ENCODE results near the gene SKI. TPM values are rescaled to one million over a fixed set of nuclear protein-coding genes. Genes with fewer than 3 reads are reported as not detected.

Gene SKI
- total and polyA plus RNA-seq, 2 of the 8 experiments (the other 6 are each of a cell fraction or from before 2014, with no cell fraction given): 8.3 to 87.6 TPM

GRCh38 chr1:2203671-2204414 lies 24.3 kb upstream of the SKI start (continued):
- TF ChIP-seq CHD7 (IDR thresholded peaks at IDR 0.05; ENCODE audit: insufficient replicate concordance, low read length) (no peak), RAD21 (IDR thresholded peaks at IDR 0.05 in 1 of 2, conservative IDR thresholded peaks at IDR 0.05 in 1 of 2; ENCODE audit: low read depth in 2 of 2, low read length in 2 of 2) (no peak)

Data from H1 (cell line).